ENCODE data around the gene MYCBP. TPM values are rescaled to one million over a fixed set of nuclear protein-coding genes. Genes with fewer than 3 reads are reported as not detected.

Gene MYCBP
- total RNA-seq, 1 donor from 2014 or later = 15.8 TPM

- DNase-seq (ENCODE audit: low read depth) (peak; percentile 21), FAIRE-seq (no peak)
- Histone ChIP-seq H3K27me3 (ENCODE audit: control insufficient read depth, insufficient read depth, low read length) (peaks cover 3% of the 10 kb centered on the region), H3K4me3 (ENCODE audit: low read depth, low read length) (no peak overlapping the region), H3K36me3 (ENCODE audit: control insufficient read depth, insufficient read depth, low read length) (peaks cover 2% of the 10 kb centered on the region)
- no peak for TF ChIP-seq CTCF (IDR thresholded peaks at IDR 0.05; ENCODE audit: insufficient read depth, low read length, severe bottlenecking)
Measured at GRCh38 chr1:38834221-38834782, 38.8 kb downstream of the MYCBP start.

- no peak for DNase-seq (ENCODE audit: low read depth)
- TF ChIP-seq CTCF (IDR thresholded peaks at IDR 0.05; ENCODE audit: insufficient read depth, low read length, severe bottlenecking) = no peak
- FAIRE-seq = no peak
Measured at GRCh38 chr1:38833146-38833545, 40.0 kb downstream of the MYCBP start.

GRCh38 chr1:38832370-38832734 is 40.8 kb downstream of the MYCBP start:
- Histone ChIP-seq H3K36me3 (ENCODE audit: control insufficient read depth, insufficient read depth, low read length) (no peaks in the 10 kb centered on the region), H3K4me3 (ENCODE audit: low read depth, low read length) (no peak overlapping the region), H3K27me3 (ENCODE audit: control insufficient read depth, insufficient read depth, low read length) (peaks cover 5% of the 10 kb centered on the region)
- TF ChIP-seq CTCF (IDR thresholded peaks at IDR 0.05; ENCODE audit: insufficient read depth, low read length, severe bottlenecking) = no peak
- no peak for DNase-seq (ENCODE audit: low read depth)
- no peak for FAIRE-seq

More at GRCh38 chr1:38833146-38833545, 40.0 kb downstream of the MYCBP start:
- Histone ChIP-seq H3K36me3 (ENCODE audit: control insufficient read depth, insufficient read depth, low read length) (no peaks in the 10 kb centered on the region), H3K27me3 (ENCODE audit: control insufficient read depth, insufficient read depth, low read length) (peaks cover 5% of the 10 kb centered on the region), H3K4me3 (ENCODE audit: low read depth, low read length) (no peak overlapping the region)

GRCh38 chr1:38831731-38832369 is 41.3 kb downstream of the MYCBP start:
- DNase-seq (ENCODE audit: low read depth) = peak; percentile 17
- Histone ChIP-seq H3K27me3 (ENCODE audit: control insufficient read depth, insufficient read depth, low read length) (peaks cover 5% of the 10 kb centered on the region), H3K36me3 (ENCODE audit: control insufficient read depth, insufficient read depth, low read length) (no peaks in the 10 kb centered on the region), H3K4me3 (ENCODE audit: low read depth, low read length) (no peak overlapping the region)
- FAIRE-seq = no peak
- no peak for TF ChIP-seq CTCF (IDR thresholded peaks at IDR 0.05; ENCODE audit: insufficient read depth, low read length, severe bottlenecking)

- TF ChIP-seq CTCF (IDR thresholded peaks at IDR 0.05; ENCODE audit: insufficient read depth, low read length, severe bottlenecking) = no peak
- FAIRE-seq = no peak
- Histone ChIP-seq H3K27me3 (ENCODE audit: control insufficient read depth, insufficient read depth, low read length) (peaks cover 5% of the 10 kb centered on the region), H3K4me3 (ENCODE audit: low read depth, low read length) (no peak overlapping the region), H3K36me3 (ENCODE audit: control insufficient read depth, insufficient read depth, low read length) (no peaks in the 10 kb centered on the region)
- DNase-seq (ENCODE audit: low read depth) = no peak
Measured at GRCh38 chr1:38829368-38829767, 43.8 kb downstream of the MYCBP start.

GRCh38 chr1:38827318-38827717 is 45.8 kb downstream of the MYCBP start:
- TF ChIP-seq CTCF (IDR thresholded peaks at IDR 0.05; ENCODE audit: insufficient read depth, low read length, severe bottlenecking) = no peak
- Histone ChIP-seq H3K27me3 (ENCODE audit: control insufficient read depth, insufficient read depth, low read length) (peaks cover 7% of the 10 kb centered on the region), H3K4me3 (ENCODE audit: low read depth, low read length) (no peak overlapping the region), H3K36me3 (ENCODE audit: control insufficient read depth, insufficient read depth, low read length) (no peaks in the 10 kb centered on the region)
- FAIRE-seq (peak; percentile 58), DNase-seq (ENCODE audit: low read depth) (no peak)
